T-helper 2 cell treated with Interferon-gamma antibody and Interleukin-4, amounts not matched to agents 100 ng/mL and 5 ng/mL, for 36 hours (primary cell): ENCODE data around the gene ZNF556. TPM values are rescaled to one million over a fixed set of nuclear protein-coding genes. Genes with fewer than 3 reads are reported as not detected.
"Not testable (repeated sequence)": the region's sequence is repeated elsewhere in the genome, so short reads cannot be mapped to it uniquely, and the experiment has no call there.

Experiments
- intact Hi-C: fragments of 100-400 bp; cut with micrococcal nuclease; formaldehyde crosslinking; loops from one replicate; pipeline ENCODE4 v1.15.1; 2023
- total RNA-seq: library from RNA; stranded (reverse); gene quantifications from 2 replicates; pipeline ENCODE4 v1.2.3, GENCODE V29; 2022

Gene ZNF556
- total RNA-seq, 1 donor from 2014 or later = not detected

DNA sequence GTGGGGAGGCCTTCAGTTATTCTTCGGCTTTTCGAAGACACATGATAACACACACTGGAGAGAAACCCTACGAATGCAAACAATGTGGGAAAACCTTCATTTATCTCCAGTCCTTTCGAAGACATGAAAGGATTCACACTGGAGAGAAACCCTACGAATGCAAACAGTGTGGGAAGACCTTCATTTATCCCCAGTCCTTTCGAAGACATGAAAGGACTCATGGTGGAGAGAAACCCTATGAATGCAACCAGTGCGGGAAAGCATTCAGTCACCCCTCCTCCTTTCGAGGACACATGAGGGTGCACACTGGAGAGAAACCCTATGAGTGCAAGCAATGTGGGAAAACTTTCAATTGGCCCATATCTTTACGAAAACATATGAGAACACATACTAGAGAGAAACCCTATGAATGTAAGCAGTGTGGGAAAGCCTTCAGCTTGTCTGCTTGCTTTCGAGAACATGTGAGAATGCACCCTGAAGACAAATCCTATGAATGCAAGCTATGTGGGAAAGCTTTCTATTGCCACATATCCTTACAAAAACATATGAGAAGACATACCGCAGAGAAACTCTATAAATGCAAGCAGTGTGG, 14.0 kb upstream of the ZNF556 start:
- intact Hi-C loops = no loop called here

GRCh38 chr19:2854849-2855248, 12.3 kb upstream of the ZNF556 start:
- intact Hi-C loops = no loop called here

DNA sequence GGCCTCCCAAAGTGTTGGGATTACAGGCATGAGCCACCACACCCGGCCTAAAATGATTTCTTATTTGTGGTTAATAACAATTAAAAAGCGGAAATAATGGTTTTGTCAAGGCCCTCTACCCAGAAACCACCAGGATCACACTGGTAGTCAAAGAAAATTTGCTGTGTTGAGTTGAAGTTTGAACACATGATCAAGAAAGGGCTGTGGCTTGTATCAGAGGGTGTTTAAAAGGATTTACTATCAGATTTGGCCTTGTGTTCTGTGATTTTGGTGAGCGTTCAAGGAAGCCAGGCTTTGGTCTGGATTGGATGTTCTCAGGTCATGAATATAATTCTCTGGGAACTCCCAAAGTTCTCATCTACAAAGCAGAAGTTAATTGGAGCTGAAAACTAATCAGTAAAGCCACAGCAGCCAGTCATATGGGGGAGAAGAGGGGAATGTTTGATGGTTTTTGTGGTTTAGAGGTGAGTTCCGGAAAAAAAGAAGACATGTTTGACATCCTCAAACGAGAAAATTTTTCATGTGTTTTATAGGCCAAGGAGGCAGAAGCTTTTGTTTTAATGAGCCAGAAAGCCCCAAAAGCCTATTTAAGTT, 10.6 kb upstream of the ZNF556 start:
- intact Hi-C loops = no loop called here

DNA sequence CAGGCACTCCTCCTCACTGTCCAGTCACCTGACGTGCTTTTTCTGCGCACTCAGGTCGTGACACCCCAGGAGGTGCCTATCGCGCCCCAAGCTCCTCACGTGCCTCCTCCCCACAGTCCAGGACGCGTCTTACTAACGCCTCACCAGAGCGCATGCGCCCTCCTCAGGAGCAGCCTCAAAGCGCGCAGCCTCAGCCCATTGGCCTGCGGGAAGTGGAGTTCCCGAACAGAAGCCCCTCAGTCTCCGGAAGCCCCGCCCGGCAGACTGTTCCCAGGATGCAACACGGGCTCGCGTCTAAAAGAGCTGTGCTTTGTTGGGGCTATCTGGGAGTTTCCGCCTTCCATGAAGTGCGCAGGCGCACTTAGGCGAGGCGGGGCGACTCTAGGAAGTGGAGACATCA, 8.3 kb upstream of the ZNF556 start:
- intact Hi-C loops = no loop called here

- intact Hi-C loops = no loop called here
Observed at GRCh38 chr19:2863816-2864215, 3.3 kb upstream of the ZNF556 start.

DNA sequence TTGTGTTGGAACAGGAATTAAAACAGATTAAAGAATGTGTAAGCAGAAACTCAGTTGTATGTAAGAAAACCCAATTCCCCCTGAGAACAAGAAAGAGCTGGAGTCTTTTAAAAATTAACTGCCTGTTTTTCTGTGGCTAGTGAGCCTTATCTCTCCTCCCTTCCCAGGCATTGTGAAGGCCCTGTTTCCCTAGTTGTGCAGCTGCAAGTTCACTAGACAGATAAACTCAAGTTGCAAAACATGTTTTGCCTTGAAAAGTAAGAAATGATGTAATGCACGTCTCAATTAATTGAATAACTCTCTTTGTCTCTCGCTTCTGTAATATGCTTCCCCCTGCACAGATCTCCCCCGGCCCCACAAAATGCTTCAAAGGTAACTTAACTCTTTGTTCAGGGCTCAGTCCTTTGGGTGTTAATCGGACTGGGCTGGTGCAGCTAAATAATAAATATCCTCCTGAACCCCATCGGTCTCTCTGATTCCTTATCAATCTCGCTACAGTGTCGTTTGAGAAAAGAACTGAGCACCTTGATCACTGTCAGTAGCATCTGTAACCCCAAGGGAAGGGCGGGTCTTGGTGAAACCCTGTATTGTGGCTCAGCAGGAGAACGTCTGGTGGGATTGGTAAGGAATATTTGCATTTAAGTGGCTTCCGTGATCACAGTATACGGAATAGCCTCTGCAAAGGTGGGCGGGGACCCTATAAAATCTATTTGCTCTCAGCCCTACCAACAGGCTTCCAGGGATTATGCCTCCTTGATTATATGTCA, 1.6 kb upstream of the ZNF556 start:
- intact Hi-C loops = no loop called here

DNA sequence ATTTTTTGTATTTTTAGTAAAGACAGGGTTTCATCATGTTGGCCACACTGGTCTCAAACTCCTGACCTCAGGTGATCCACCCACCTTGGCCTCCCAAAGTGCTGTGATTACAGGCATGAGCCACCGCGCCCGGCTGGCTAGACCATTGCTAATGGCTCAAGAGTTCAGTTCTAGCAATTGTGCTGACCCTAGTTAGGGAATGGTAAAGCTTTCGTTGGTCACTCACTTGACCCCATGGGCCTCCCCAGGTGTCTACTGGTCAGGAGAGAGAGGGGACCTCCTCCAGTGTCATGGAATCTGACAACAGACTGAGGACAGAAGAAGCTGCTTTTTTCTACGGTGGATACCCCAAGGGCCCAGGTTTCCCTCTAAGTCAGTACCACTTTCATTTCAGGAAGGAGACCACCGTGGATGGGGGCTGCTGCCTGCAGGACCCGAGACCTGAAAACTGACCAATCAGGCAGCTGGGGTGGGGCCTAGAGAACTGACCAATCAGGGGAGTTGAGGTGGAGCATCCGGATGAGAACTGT, 575 bp upstream of the ZNF556 start:
- intact Hi-C loops = no loop called here

- intact Hi-C loops = no loop called here
Observed at GRCh38 chr19:2869618-2870017, 2.5 kb downstream of the ZNF556 start.

- intact Hi-C loops = loop anchor here (2.0 kb wide), 1 partner anchor 223 kb away; no protein-coding TSS in a partner anchor
Observed at GRCh38 chr19:2872175-2872574, 5.0 kb downstream of the ZNF556 start.

DNA sequence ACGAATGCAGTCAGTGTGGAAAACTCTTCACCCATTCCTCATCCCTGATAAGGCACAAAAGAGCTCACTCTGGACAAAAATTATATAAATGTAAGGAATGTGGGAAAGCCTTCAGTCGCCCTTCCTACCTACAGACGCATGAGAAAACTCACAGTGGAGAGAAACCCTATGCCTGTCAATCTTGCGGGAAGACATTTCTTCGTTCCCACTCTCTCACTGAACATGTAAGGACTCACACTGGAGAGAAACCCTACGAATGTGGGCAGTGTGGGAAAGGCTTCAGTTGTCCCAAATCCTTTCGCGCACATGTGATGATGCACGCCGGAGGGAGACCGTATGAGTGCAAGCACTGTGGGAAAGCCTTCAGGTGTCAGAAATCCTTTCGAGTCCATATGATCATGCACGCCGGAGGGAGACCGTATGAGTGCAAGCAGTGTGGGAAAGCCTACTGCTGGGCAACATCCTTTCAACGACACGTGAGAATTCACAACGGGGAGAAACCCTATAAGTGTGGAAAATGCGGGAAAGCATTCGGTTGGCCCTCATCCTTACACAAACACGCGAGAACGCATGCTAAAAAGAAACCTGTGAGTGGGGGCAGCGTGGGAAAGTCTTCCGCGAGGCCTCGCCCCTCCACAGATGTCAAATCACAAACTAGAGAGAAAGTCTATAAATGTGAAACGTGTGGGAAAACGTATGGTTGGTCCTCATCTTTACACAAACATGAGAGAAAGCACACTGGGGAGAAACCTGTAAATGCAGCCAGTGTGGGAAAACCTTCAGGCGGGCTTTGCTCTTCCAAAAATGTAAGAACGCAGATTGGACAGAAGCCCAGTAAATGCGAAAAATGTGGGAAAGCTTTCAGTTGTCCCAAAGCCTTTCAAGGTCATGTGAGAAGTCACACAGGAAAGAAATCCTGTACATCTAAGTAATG, 10.5 kb downstream of the ZNF556 start:
- intact Hi-C loops = no loop called here

- intact Hi-C loops = no loop called here
Observed at GRCh38 chr19:2883686-2884439, 16.7 kb downstream of the ZNF556 start.

DNA sequence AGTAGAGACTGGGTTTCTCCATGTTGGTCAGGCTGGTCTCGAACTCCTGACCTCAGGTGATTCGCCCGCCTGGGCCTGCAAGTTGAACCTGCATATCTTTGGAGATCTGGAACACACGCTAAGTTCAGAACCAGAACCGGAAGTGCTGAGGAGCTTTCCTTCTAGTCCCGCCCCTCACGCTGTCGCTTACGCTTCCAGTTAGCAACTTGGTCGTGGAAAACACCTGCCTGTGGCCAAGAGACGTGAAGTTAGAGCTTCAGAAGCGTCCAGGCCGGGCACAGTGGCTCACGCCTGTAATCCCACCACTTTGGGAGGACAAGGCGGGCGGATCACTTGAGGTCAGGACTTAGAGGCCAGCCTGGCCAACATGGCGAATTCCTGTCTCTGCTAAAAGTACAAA, 18.6 kb downstream of the ZNF556 start:
- intact Hi-C loops = no loop called here

DNA sequence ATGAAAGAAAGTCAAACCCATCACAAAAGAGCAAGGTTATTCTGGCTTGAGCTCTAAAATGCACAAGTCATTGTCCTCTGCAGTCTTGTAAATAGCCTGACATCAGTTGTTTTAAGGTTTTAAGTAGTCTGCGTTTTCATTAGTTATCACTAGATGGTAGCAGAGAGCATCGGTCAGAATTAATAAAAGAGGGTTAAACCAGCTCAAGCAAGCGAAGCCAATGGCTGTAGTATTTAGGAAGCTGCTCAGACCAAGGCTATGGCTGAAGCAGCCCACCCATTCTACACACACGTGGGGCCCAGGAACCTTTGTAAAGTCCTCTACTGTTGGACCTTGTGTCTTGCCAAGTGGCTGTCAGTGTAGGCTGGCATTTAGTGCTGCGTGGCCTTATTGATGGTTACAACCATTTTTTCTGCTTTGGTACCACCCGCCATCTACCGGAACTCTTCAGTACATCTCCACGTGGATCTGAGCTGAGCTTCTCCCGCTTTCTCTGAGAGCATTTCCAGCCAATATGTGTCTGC, 20.3 kb downstream of the ZNF556 start:
- intact Hi-C loops = no loop called here

DNA sequence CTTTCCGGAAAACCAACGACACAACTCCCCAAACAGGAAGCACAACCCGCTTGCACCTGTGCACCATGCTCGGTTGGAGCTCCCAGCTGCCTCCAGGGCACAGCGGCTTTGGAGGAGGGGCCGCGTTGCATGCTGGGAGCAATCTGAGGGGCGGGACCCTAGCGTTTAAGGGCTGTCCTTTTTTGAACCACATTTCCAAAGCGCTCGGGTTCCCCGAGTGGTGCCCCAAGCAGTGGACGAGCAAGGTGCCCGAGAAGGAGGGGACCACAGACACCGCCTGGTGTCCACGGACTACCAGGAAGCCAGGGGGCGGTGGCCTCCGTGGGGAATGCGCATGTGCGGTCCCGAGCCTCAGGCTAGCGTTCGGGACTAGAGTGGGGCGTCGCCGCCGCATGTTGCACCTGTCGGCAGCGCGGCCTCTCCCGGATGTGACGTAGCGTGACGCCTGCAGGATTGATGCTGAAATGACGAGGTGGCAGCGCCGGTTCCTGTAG, 21.6 kb downstream of the ZNF556 start:
- intact Hi-C loops = no loop called here

- intact Hi-C loops = not testable (repeated sequence)
Observed at GRCh38 chr19:2890531-2890930, 23.4 kb downstream of the ZNF556 start.

DNA sequence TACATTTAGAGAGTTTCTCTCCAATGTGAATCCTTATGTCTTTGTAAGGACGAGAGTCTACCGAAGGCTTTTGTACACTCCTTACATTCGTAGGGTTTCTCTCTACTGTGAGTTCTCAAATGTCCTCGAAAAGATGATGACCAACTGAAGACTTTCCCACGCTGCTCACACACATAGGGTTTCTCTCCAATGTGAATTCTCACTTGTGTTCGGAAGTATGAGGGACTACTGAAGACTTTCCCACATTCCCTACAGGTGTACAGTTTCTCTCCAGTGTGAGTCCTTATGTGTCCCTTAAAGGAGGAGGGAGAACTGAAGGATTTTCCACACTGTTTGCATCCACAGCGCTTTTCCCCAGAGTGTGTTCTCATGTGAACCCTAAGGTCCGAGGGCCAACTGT, 29.6 kb downstream of the ZNF556 start:
- intact Hi-C loops = no loop called here

DNA sequence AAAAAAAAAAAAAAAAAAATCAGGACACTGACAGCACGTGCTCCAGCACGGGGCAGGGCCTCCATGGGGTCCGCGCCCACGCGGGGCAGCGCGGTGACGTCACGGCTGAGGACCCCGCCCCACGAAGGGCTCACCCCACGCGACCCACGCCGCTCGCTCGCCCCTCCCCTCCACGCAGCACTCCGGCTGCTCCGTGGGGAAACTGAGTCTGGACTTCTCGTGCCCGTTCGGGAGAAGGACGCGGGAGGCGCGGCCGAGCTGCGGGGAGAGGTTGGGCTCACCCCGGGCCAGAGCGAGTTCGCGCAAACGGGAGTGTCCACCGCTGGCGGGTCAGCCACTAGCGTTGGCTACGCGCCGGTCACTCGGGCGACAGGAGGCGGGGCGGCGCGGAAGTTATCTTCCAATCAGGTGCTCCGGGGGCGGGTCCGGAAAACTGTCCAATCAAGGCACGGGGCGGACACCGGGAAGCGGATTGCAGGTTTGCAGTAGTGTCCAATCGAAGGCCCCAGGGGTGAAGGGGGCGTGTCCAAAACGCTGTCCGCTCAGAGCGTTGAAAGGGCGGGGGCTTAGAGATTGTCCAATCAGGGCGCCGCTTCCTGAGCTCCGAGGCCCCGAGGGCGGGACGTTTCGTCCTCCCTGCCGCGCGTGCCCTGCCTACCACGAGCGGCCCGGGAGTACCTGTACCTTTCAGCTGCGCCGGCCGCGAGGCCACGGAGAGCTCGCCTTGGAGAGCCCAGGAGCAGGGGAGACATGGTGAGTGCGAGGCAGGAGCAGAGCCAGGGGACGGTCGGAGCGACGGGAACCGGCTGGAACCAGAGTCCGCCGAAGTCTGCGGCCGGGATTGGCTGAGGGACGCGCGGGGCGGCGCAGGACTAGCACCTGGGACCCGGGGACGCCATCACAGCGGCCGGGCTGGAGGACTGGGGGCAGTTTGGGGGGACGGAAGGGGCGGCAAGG, 33.4 kb downstream of the ZNF556 start, which contains the start of gene ZNF57:
Gene ZNF57 (plus strand): TSS at position 633 of the 957 bp plus-strand sequence. CDS start 118 bp downstream, at position 751.
- intact Hi-C loops = loop anchor here (2.0 kb wide), 1 partner anchor 44 kb away; the partner anchor contains the start of gene ZNF77

DNA sequence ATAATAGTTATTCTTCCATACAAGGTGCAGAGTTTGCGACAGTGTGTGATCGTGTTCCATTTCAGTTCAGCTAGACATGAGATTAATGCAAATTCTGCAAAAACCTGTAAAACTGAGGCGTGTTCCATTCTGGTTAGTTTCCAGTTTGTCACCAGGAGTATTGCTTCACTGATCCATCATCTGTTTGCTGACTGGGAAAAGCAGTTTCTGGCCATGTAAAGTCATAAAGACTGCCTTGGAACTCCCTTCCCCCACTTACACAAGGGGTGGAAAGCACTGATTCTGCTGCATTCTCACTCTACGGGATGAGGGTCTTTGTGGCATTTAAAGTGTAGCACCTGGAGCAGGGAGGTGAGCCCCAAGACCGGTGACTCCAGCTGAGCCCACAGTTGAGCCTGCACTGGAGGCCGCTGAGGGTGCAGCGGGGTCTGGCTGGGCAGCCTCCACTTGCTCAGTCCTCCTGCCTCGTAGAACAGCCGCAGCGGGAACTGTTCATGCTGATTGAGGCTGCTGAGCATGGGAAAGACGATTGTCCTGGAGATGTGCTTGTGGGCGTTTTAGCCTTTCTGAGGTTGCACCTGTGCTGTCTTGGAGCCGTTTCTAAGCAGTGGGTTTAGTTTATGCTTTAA, 35.6 kb downstream of the ZNF556 start:
- intact Hi-C loops = no loop called here
